Liver (tissue), 9 donors: ENCODE measurements around the gene TOX2. TPM values are rescaled to one million over a fixed set of nuclear protein-coding genes. Genes with fewer than 3 reads are reported as not detected.

ENCODE experiments used
- DNase-seq: peaks from one replicate; pipeline ENCODE4 v3.0.0-alpha.2; 2017; ENCODE audit warnings: low spot score
- H3K27ac ChIP-seq, 2 donors: one replicate each; pipeline ENCODE4 v1.7.0; 2013; ENCODE audit warnings: inconsistent platforms in 2 of 2, low read length in 2 of 2, control low read depth in 1 of 2, low read depth in 1 of 2, mild to moderate bottlenecking in 1 of 2
- H3K27me3 ChIP-seq, 4 donors: one replicate each; pipeline versions ENCODE4 v1.6.1 to v1.7.0; 2013; ENCODE audit warnings: low read length in 3 of 4, inconsistent platforms in 1 of 4, mild to moderate bottlenecking in 1 of 4, moderate library complexity in 1 of 4; ENCODE audit not compliant: control insufficient read depth in 4 of 4, insufficient read depth in 4 of 4
- H3K36me3 ChIP-seq, 4 donors: one replicate each; pipeline versions ENCODE4 v1.6.1 to v1.7.0; 2013; ENCODE audit warnings: low read length in 3 of 4, mild to moderate bottlenecking in 3 of 4, low read depth in 1 of 4, moderate library complexity in 1 of 4; ENCODE audit not compliant: control insufficient read depth in 4 of 4, insufficient read depth in 3 of 4
- H3K4me1 ChIP-seq, 4 donors: one replicate each; pipeline versions ENCODE4 v1.6.1 to v1.7.0; 2013; ENCODE audit warnings: low read length in 3 of 4, mild to moderate bottlenecking in 3 of 4, moderate library complexity in 1 of 4; ENCODE audit not compliant: control insufficient read depth in 4 of 4, insufficient read depth in 4 of 4
- H3K4me3 ChIP-seq, 3 donors: one replicate each; pipeline versions ENCODE4 v1.6.1 to v1.7.0; 2013; ENCODE audit warnings: low read length in 3 of 3, control low read depth in 1 of 3, low read depth in 1 of 3, mild to moderate bottlenecking in 1 of 3
- H3K9ac ChIP-seq, 2 donors: one replicate each; pipeline ENCODE4 v1.7.0; 2013; ENCODE audit warnings: low read length in 2 of 2, mild to moderate bottlenecking in 2 of 2, moderate library complexity in 2 of 2, control low read depth in 1 of 2, low read depth in 1 of 2
- H3K9me3 ChIP-seq, 4 donors: one replicate each; pipeline versions ENCODE4 v1.6.1 to v1.7.0; 2013; ENCODE audit warnings: low read length in 3 of 4; ENCODE audit not compliant: control insufficient read depth in 4 of 4
- FOXA2 ChIP-seq: IDR thresholded peaks from 2 replicates; pipeline ENCODE4 v1.6.1; 2016; ENCODE audit warnings: antibody characterized with exemption
- GABPA ChIP-seq, 2 donors: IDR thresholded peaks in 1 of 2; conservative IDR thresholded peaks in 1 of 2; 2 replicates each; pipeline ENCODE4 v1.6.1; 2016; ENCODE audit warnings: antibody characterized with exemption in 2 of 2, mild to moderate bottlenecking in 1 of 2, moderate library complexity in 1 of 2
- HNF4G ChIP-seq: IDR thresholded peaks from 2 replicates; pipeline ENCODE4 v1.6.1; 2016; ENCODE audit warnings: antibody characterized with exemption
- JUND ChIP-seq, 2 donors: IDR thresholded peaks; 2 replicates each; pipeline ENCODE4 v1.6.1; 2016; ENCODE audit warnings: antibody characterized with exemption in 2 of 2
- NR2F2 ChIP-seq: IDR thresholded peaks from 2 replicates; pipeline ENCODE4 v1.6.1; 2016; ENCODE audit warnings: antibody characterized with exemption
- REST ChIP-seq: IDR thresholded peaks from 2 replicates; pipeline ENCODE4 v1.6.1; 2016; ENCODE audit warnings: antibody characterized with exemption, mild to moderate bottlenecking
- RXRA ChIP-seq, 2 donors: IDR thresholded peaks; 2 replicates each; pipeline ENCODE4 v1.6.1; 2017 to 2018; ENCODE audit warnings: antibody characterized with exemption in 2 of 2, mild to moderate bottlenecking in 1 of 2
- SP1 ChIP-seq: IDR thresholded peaks from 2 replicates; pipeline ENCODE4 v1.6.1; 2018; ENCODE audit warnings: antibody characterized with exemption, mild to moderate bottlenecking
- YY1 ChIP-seq: IDR thresholded peaks from 2 replicates; pipeline ENCODE4 v1.6.1; 2016; ENCODE audit warnings: antibody characterized with exemption, mild to moderate bottlenecking
- WGBS: extraction: QIAGEN DNeasy Blood & Tissue Kit; methylation state at CpG from one replicate; pipeline ENCODE4 v1.1.7; 2013; 5-methylcytosine and 5-hydroxymethylcytosine counted together
- polyA plus RNA-seq, 2 donors: library from polyadenylated mRNA; stranded (reverse) in 1 of 2; unstranded in 1 of 2; fragments of 200-250 nt in 1 of 2; fragments of >200 nt in 1 of 2; fragmentation: Nextera tagmentation in 1 of 2; extraction: Ambion mirVana in 1 of 2; gene quantifications; one replicate each; pipeline versions ENCODE4 v1.2.1 to v1.2.3, GENCODE V29; 2013 to 2015
- total RNA-seq, 2 donors: library from RNA; depleted of rRNA; stranded (reverse); fragments of >200 nt; gene quantifications; one replicate each; pipeline ENCODE4 v1.2.3, GENCODE V29; 2014
- TF ChIP-seq, protein P1 (sequence below): IDR thresholded peaks from 2 replicates; pipeline ENCODE4 v1.6.1; 2016; ENCODE audit warnings: antibody characterized with exemption
- TF ChIP-seq, protein P2 (sequence below): fragments of 150-350 bp; IDR thresholded peaks from 2 replicates; pipeline ENCODE4 v1.5.1; 2017; ENCODE audit warnings: improper control_type of control experiment, low read depth, low read length; ENCODE audit not compliant: missing input control
- TF ChIP-seq, protein P3 (sequence below): IDR thresholded peaks from 2 replicates; pipeline ENCODE4 v1.6.1; 2016; ENCODE audit warnings: antibody characterized with exemption
- donor health status: healthy.
- donor health status: healthy.
- donor health status: healthy.
- donor health status: healthy.
- donor health status: healthy.

TOX2 gene
- total and polyA plus RNA-seq, 4 donors, result 0.33 to 2.7 (median 1.4) TPM

GRCh38 chr20:43975096-43975768, 60.6 kb downstream of the TOX2 start:
- Histone ChIP-seq H3K4me1 (peaks cover 0 to 1% (median 0%) of the 10 kb centered on the region in 4 donors), H3K9ac (no peak overlapping the region), H3K9me3 (no peaks in the 10 kb centered on the region), H3K27me3 (no peaks in the 10 kb centered on the region), H3K36me3 (no peaks in the 10 kb centered on the region), H3K4me3 (no peak overlapping the region), H3K27ac (no peak overlapping the region)
- WGBS, result 83% methylated on average over 6 of the region's 6 CpGs
- TF ChIP-seq HNF4G, result no peak
- TF ChIP-seq, protein P1, sequence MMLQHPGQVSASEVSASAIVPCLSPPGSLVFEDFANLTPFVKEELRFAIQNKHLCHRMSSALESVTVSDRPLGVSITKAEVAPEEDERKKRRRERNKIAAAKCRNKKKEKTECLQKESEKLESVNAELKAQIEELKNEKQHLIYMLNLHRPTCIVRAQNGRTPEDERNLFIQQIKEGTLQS, result no peak
- no peak for TF ChIP-seq YY1
- no peak for TF ChIP-seq REST
- TF ChIP-seq RXRA (IDR thresholded peaks at IDR 0.05), result no peak
- no peak for TF ChIP-seq FOXA2
- TF ChIP-seq NR2F2, result no peak
- TF ChIP-seq SP1, result no peak
- TF ChIP-seq, protein P2, sequence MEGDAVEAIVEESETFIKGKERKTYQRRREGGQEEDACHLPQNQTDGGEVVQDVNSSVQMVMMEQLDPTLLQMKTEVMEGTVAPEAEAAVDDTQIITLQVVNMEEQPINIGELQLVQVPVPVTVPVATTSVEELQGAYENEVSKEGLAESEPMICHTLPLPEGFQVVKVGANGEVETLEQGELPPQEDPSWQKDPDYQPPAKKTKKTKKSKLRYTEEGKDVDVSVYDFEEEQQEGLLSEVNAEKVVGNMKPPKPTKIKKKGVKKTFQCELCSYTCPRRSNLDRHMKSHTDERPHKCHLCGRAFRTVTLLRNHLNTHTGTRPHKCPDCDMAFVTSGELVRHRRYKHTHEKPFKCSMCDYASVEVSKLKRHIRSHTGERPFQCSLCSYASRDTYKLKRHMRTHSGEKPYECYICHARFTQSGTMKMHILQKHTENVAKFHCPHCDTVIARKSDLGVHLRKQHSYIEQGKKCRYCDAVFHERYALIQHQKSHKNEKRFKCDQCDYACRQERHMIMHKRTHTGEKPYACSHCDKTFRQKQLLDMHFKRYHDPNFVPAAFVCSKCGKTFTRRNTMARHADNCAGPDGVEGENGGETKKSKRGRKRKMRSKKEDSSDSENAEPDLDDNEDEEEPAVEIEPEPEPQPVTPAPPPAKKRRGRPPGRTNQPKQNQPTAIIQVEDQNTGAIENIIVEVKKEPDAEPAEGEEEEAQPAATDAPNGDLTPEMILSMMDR, result no peak
- TF ChIP-seq, protein P3, sequence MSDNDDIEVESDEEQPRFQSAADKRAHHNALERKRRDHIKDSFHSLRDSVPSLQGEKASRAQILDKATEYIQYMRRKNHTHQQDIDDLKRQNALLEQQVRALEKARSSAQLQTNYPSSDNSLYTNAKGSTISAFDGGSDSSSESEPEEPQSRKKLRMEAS, result no peak
- TF ChIP-seq GABPA (IDR thresholded peaks at IDR 0.05 in 1 of 2, conservative IDR thresholded peaks at IDR 0.05 in 1 of 2), result no peak
- TF ChIP-seq JUND (IDR thresholded peaks at IDR 0.05), result no peak
- DNase-seq, result no peak

DNA sequence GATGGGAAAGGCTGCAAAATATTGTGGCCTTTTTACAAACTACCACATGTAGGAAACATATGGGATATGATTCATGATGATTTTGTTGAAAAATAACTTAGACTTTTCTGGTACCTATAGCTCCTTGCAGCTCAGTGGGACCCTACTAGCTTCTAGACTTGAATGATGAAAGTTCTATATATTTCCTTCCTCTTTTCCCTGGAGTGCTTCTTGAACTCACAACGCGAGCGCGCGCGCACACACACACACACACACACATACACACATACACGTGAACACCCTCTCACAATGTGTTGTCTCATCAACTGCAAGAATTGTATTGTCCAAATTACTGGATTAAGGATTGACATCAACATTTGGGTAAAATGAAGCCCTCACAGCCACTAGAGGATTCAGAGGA, 61.9 kb downstream of the TOX2 start:
- Histone ChIP-seq H3K36me3 (no peaks in the 10 kb centered on the region), H3K9me3 (no peaks in the 10 kb centered on the region), H3K27ac (no peak overlapping the region), H3K4me3 (no peak overlapping the region), H3K27me3 (no peaks in the 10 kb centered on the region), H3K4me1 (no peaks in the 10 kb centered on the region), H3K9ac (no peak overlapping the region)
- no peak for DNase-seq
- 91% methylated on average over 7 of the region's 7 CpGs for WGBS
- TF ChIP-seq FOXA2 (no peak), YY1 (no peak), GABPA (IDR thresholded peaks at IDR 0.05 in 1 of 2, conservative IDR thresholded peaks at IDR 0.05 in 1 of 2) (no peak)
